HG02885 (cell line): Measurements from ENCODE around the gene CHMP4A.
"Not testable (repeated sequence)": the region's sequence is repeated elsewhere in the genome, so short reads cannot be mapped to it uniquely, and the experiment has no call there.

Source experiments
- ATAC-seq: cut with Tn5 transposase; IDR thresholded peaks from one replicate; pipeline ENCODE4 v1.9.1; 2021; ENCODE audit warnings: mild to moderate bottlenecking; ENCODE audit not compliant: unreplicated experiment, poor library complexity

CHMP4A gene

GRCh38 chr14:24231263-24232120, 18.2 kb upstream of the CHMP4A start:
- peak; percentile 10 for ATAC-seq

- ATAC-seq = no peak
Measured at GRCh38 chr14:24228902-24229301, 15.6 kb upstream of the CHMP4A start.

- ATAC-seq = no peak
Measured at GRCh38 chr14:24226473-24226872, 13.2 kb upstream of the CHMP4A start.

- no peak for ATAC-seq
Measured at GRCh38 chr14:24224618-24225071, 11.4 kb upstream of the CHMP4A start.

GRCh38 chr14:24222987-24223386, 9.7 kb upstream of the CHMP4A start:
- ATAC-seq = not testable (repeated sequence)

GRCh38 chr14:24219521-24219920, 6.2 kb upstream of the CHMP4A start:
- ATAC-seq = no peak

- ATAC-seq = no peak
Measured at GRCh38 chr14:24219080-24219479, 5.8 kb upstream of the CHMP4A start.

- not testable (repeated sequence) for ATAC-seq
Measured at GRCh38 chr14:24216876-24217275, 3.6 kb upstream of the CHMP4A start.

GRCh38 chr14:24216345-24216699, 3.0 kb upstream of the CHMP4A start:
- no peak for ATAC-seq

- ATAC-seq = peak; percentile 70
Measured at GRCh38 chr14:24215495-24216344, 2.4 kb upstream of the CHMP4A start, which contains the start of gene MDP1. MDP1 (minus strand) TSS chr14:24216066; CDS start chr14:24215955, 111 bp downstream.

- no peak for ATAC-seq
Measured at GRCh38 chr14:24213866-24214662, 776 bp upstream of the CHMP4A start.

GRCh38 chr14:24211311-24211710, 2.0 kb downstream of the CHMP4A start:
- ATAC-seq = no peak

GRCh38 chr14:24207625-24208024, 5.7 kb downstream of the CHMP4A start:
- ATAC-seq = no peak

- no peak for ATAC-seq
Measured at GRCh38 chr14:24207104-24207551, 6.2 kb downstream of the CHMP4A start.

GRCh38 chr14:24206260-24207103, 6.8 kb downstream of the CHMP4A start:
- ATAC-seq = no peak

GRCh38 chr14:24204163-24205146, 8.8 kb downstream of the CHMP4A start:
- ATAC-seq = no peak

GRCh38 chr14:24203249-24203886, 9.9 kb downstream of the CHMP4A start:
- ATAC-seq = not testable (repeated sequence)

GRCh38 chr14:24202538-24202937, 10.8 kb downstream of the CHMP4A start:
- not testable (repeated sequence) for ATAC-seq
